ENCODE data around the gene CCDC92B.

DNA sequence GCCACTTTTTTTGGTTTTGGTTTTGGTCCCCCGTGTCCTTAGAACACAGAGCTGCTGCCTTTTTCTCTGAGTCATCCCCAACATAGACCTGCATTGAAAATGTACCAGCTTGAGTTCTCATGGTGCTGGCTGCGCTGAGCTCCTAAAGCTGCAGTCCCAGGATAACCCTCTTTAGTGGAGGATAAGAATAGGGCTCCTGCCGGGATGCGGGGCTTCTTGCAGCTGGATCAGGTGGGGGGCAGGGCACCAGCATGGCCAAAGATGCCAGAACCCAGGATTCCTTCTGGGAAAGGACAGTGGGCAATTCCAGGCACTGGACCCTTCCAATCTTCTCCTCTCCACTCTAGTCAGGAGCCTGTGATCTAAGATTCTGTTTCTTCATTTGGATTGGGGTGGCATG lies 29.6 kb downstream of the CCDC92B start:
- TF ChIP-seq, protein P1, sequence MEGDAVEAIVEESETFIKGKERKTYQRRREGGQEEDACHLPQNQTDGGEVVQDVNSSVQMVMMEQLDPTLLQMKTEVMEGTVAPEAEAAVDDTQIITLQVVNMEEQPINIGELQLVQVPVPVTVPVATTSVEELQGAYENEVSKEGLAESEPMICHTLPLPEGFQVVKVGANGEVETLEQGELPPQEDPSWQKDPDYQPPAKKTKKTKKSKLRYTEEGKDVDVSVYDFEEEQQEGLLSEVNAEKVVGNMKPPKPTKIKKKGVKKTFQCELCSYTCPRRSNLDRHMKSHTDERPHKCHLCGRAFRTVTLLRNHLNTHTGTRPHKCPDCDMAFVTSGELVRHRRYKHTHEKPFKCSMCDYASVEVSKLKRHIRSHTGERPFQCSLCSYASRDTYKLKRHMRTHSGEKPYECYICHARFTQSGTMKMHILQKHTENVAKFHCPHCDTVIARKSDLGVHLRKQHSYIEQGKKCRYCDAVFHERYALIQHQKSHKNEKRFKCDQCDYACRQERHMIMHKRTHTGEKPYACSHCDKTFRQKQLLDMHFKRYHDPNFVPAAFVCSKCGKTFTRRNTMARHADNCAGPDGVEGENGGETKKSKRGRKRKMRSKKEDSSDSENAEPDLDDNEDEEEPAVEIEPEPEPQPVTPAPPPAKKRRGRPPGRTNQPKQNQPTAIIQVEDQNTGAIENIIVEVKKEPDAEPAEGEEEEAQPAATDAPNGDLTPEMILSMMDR (IDR thresholded peaks at IDR 0.05; ENCODE audit: low read depth, low read length): no peak
- TF ChIP-seq EZH2phosphoT487 (IDR thresholded peaks at IDR 0.05; ENCODE audit: low read depth): no peak

Measured in OCI-LY3 (cell line).